Measurements from ENCODE around the gene BTBD9.

GRCh38 chr6:38118791-38119365 is 520.9 kb downstream of the BTBD9 start:
- TF ChIP-seq EZH2 (IDR thresholded peaks at IDR 0.05; ENCODE audit: low read length, unreplicated experiment) (no peak), CTCF (conservative IDR thresholded peaks at IDR 0.05; ENCODE audit: low read depth, low read length) (no peak), EZH2phosphoT487 (IDR thresholded peaks at IDR 0.05; ENCODE audit: borderline replicate concordance, low read length) (no peak)

All from PC-3 (cell line).